ENCODE measurements around the gene GPR87. TPM values are rescaled to one million over a fixed set of nuclear protein-coding genes. Genes with fewer than 3 reads are reported as not detected.

The GPR87 gene
- total RNA-seq, 2 experiments from 2014 or later, result not detected

- no peak overlapping the region for H3K27ac ChIP-seq (ENCODE audit: low read depth in 1 of 2, low read length in 2 of 2)
- ATAC-seq (ENCODE audit: poor library complexity) (no peak), DNase-seq (no peak)
- no peak overlapping the region for H3K4me3 Mint-ChIP-seq
- H3K4me1 Mint-ChIP-seq (ENCODE audit: low read depth), result no peaks in the 10 kb centered on the region
- H3K27me3 ChIP-seq (ENCODE audit: control insufficient read depth in 1 of 2, insufficient read depth in 2 of 2, low read length in 2 of 2), result no peaks in the 10 kb centered on the region
- no peaks in the 10 kb centered on the region for H3K4me1 ChIP-seq (ENCODE audit: insufficient read depth, low read length)
- CTCF ChIA-PET, result interaction anchor here (0.6 to 1.2 kb wide), 6 partner anchors 17 to 166 kb away, joined by 3 to 6 read pairs (median 3); no protein-coding TSS in a partner anchor
- H3K9me3 Mint-ChIP-seq, result no peaks in the 10 kb centered on the region
- no peaks in the 10 kb centered on the region for H3K36me3 ChIP-seq (ENCODE audit: insufficient read depth, low read length)
- intact Hi-C loops (cut with DNase I, micrococcal nuclease), result loop anchor here (2.0 to 5.0 kb wide), 3 partner anchors 99 to 159 kb away; no protein-coding TSS in a partner anchor
- H3K9me3 ChIP-seq (ENCODE audit: control insufficient read depth in 1 of 2, insufficient read depth in 1 of 2, low read length in 2 of 2), result no peaks in the 10 kb centered on the region
- TF ChIP-seq CTCF (IDR thresholded peaks at IDR 0.05), result peak; percentile 73
- H3K27me3 Mint-ChIP-seq, result peaks cover 19% of the 10 kb centered on the region
- POLR2A ChIA-PET, result interaction anchor here (0.6 kb wide), 1 partner anchor 127 kb away, joined by 4 read pairs; no protein-coding TSS in a partner anchor
- no peaks in the 10 kb centered on the region for H3K36me3 Mint-ChIP-seq (ENCODE audit: low read depth)
- no peak overlapping the region for H3K27ac Mint-ChIP-seq
- peak overlapping the region; percentile 34 for H3K4me3 ChIP-seq (ENCODE audit: low read length)
These were observed 11.1 kb upstream of the GPR87 start for GRCh38 chr3:151327571-151328198.

- Mint-ChIP-seq H3K9me3 (no peaks in the 10 kb centered on the region), H3K27me3 (peaks cover 8% of the 10 kb centered on the region), H3K27ac (no peak overlapping the region), H3K4me1 (ENCODE audit: low read depth) (no peaks in the 10 kb centered on the region), H3K36me3 (ENCODE audit: low read depth) (no peaks in the 10 kb centered on the region), H3K4me3 (no peak overlapping the region)
- Histone ChIP-seq H3K4me3 (ENCODE audit: low read length) (no peak overlapping the region), H3K27ac (ENCODE audit: low read depth in 1 of 2, low read length in 2 of 2) (no peak overlapping the region), H3K27me3 (ENCODE audit: control insufficient read depth in 1 of 2, insufficient read depth in 2 of 2, low read length in 2 of 2) (no peaks in the 10 kb centered on the region), H3K36me3 (ENCODE audit: insufficient read depth, low read length) (no peaks in the 10 kb centered on the region), H3K4me1 (ENCODE audit: insufficient read depth, low read length) (no peaks in the 10 kb centered on the region), H3K9me3 (ENCODE audit: control insufficient read depth in 1 of 2, insufficient read depth in 1 of 2, low read length in 2 of 2) (no peaks in the 10 kb centered on the region)
- ATAC-seq (ENCODE audit: poor library complexity), result no peak
- CTCF ChIA-PET, result interaction anchor here (1.2 kb wide), 1 partner anchor 10 kb away, joined by 3 read pairs; no protein-coding TSS in a partner anchor
- DNase-seq, result no peak
- intact Hi-C loops (cut with DNase I, micrococcal nuclease), result no loop called here
- no peak for TF ChIP-seq CTCF (IDR thresholded peaks at IDR 0.05)
- POLR2A ChIA-PET, result no interaction called here
These were observed 5.9 kb upstream of the GPR87 start for GRCh38 chr3:151322511-151322910.

- Mint-ChIP-seq H3K4me3 (no peak overlapping the region), H3K4me1 (ENCODE audit: low read depth) (no peaks in the 10 kb centered on the region), H3K27ac (no peak overlapping the region), H3K36me3 (ENCODE audit: low read depth) (no peaks in the 10 kb centered on the region), H3K27me3 (peaks cover 8% of the 10 kb centered on the region), H3K9me3 (no peaks in the 10 kb centered on the region)
- H3K36me3 ChIP-seq (ENCODE audit: insufficient read depth, low read length), result no peaks in the 10 kb centered on the region
- DNase-seq (no peak), ATAC-seq (ENCODE audit: poor library complexity) (no peak)
- CTCF ChIA-PET, result no interaction called here
- no peaks in the 10 kb centered on the region for H3K4me1 ChIP-seq (ENCODE audit: insufficient read depth, low read length)
- H3K27me3 ChIP-seq (ENCODE audit: control insufficient read depth in 1 of 2, insufficient read depth in 2 of 2, low read length in 2 of 2), result no peaks in the 10 kb centered on the region
- TF ChIP-seq CTCF (IDR thresholded peaks at IDR 0.05), result no peak
- no peak overlapping the region for H3K4me3 ChIP-seq (ENCODE audit: low read length)
- POLR2A ChIA-PET, result no interaction called here
- no peaks in the 10 kb centered on the region for H3K9me3 ChIP-seq (ENCODE audit: control insufficient read depth in 1 of 2, insufficient read depth in 1 of 2, low read length in 2 of 2)
- no peak overlapping the region for H3K27ac ChIP-seq (ENCODE audit: low read depth in 1 of 2, low read length in 2 of 2)
- intact Hi-C loops (cut with DNase I, micrococcal nuclease), result no loop called here
These were observed 4.9 kb upstream of the GPR87 start for GRCh38 chr3:151321526-151321925.

All from CD4-positive, alpha-beta T cell (primary cell).